Parathyroid adenoma (tissue), 2 donors: ENCODE measurements around the gene USP1.

Source experiments
- H2AFZ ChIP-seq: fragments of 300-600 bp; sonication (generic); one replicate; pipeline ENCODE4 v1.7.0; 2017; ENCODE audit warnings: antibody characterized with exemption, mild to moderate bottlenecking
- H3K27ac ChIP-seq: fragments of 300-600 bp; sonication (generic); one replicate; pipeline ENCODE4 v1.7.0; 2017
- H3K27me3 ChIP-seq: fragments of 300-600 bp; sonication (generic); one replicate; pipeline ENCODE4 v1.7.0; 2017; ENCODE audit warnings: low read length; ENCODE audit not compliant: control insufficient read depth, insufficient read depth
- H3K36me3 ChIP-seq: fragments of 300-600 bp; sonication (generic); one replicate; pipeline ENCODE4 v1.7.0; 2017; ENCODE audit warnings: low read length; ENCODE audit not compliant: control insufficient read depth, insufficient read depth
- H3K4me1 ChIP-seq: fragments of 300-600 bp; sonication (generic); one replicate; pipeline ENCODE4 v1.7.0; 2017; ENCODE audit warnings: control low read depth
- H3K4me2 ChIP-seq: fragments of 300-600 bp; sonication (generic); one replicate; pipeline ENCODE4 v1.7.0; 2017; ENCODE audit warnings: low read length
- H3K4me3 ChIP-seq: fragments of 300-600 bp; sonication (generic); one replicate; pipeline ENCODE4 v1.7.0; 2017; ENCODE audit warnings: low read depth, low read length
- H3K79me2 ChIP-seq: fragments of 300-600 bp; sonication (generic); one replicate; pipeline ENCODE4 v1.7.0; 2017; ENCODE audit warnings: control low read depth
- H3K9ac ChIP-seq: fragments of 300-600 bp; sonication (generic); one replicate; pipeline ENCODE4 v1.7.0; 2017; ENCODE audit warnings: mild to moderate bottlenecking
- H3K9me3 ChIP-seq: fragments of 300-600 bp; sonication (generic); one replicate; pipeline ENCODE4 v1.7.0; 2017; ENCODE audit warnings: low read length; ENCODE audit not compliant: control insufficient read depth
- TF ChIP-seq, protein P1 (sequence below): fragments of 300-600 bp; sonication (generic); IDR thresholded peaks from one replicate; pipeline ENCODE4 v1.7.0; 2017; ENCODE audit warnings: antibody characterized with exemption, mild to moderate bottlenecking
- donor health status: primary hyperparathyroidism.

Gene USP1

DNA sequence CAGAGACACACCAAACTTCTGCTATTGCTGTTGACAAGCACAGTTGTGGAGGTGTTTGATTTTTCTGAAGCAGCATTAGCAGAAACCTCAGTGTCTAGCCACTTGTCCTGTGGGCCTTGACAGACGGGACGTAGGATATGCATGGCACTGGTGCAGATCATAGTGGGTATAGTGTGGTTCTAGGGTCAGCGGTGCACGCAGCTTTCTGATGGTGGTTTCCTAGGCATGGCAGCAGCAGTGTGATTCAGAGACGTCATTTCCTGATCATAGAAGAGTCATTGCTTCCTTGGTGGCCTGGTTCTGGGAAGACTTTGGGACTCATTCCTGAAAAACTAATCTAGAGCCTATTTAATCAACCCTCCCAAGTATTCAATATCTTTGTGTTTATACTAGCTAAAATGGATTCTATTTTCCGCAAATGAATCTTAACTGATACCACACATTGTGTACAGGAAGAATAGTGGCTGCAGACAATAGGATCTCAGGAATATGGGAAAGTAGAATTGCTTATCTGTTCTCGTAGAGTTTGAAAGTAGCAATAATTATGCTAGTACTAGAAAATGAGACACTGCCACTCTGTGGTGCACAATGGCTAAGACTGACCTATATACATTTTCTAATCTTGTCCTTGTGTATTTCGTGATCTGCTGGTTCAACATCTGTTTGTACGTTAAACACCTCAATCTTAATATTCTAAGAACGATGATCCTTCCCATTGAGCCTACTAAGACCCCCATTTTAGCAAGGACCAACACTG is 2.8 kb upstream of the USP1 start:
- Histone ChIP-seq H3K9ac (no peak overlapping the region), H3K27me3 (no peaks in the 10 kb centered on the region), H3K27ac (no peak overlapping the region), H3K79me2 (peaks cover 3% of the 10 kb centered on the region), H3K4me2 (no peak overlapping the region), H2AFZ (no peak overlapping the region), H3K9me3 (no peaks in the 10 kb centered on the region), H3K4me3 (no peak overlapping the region), H3K36me3 (no peaks in the 10 kb centered on the region), H3K4me1 (no peaks in the 10 kb centered on the region)
- TF ChIP-seq, protein P1, sequence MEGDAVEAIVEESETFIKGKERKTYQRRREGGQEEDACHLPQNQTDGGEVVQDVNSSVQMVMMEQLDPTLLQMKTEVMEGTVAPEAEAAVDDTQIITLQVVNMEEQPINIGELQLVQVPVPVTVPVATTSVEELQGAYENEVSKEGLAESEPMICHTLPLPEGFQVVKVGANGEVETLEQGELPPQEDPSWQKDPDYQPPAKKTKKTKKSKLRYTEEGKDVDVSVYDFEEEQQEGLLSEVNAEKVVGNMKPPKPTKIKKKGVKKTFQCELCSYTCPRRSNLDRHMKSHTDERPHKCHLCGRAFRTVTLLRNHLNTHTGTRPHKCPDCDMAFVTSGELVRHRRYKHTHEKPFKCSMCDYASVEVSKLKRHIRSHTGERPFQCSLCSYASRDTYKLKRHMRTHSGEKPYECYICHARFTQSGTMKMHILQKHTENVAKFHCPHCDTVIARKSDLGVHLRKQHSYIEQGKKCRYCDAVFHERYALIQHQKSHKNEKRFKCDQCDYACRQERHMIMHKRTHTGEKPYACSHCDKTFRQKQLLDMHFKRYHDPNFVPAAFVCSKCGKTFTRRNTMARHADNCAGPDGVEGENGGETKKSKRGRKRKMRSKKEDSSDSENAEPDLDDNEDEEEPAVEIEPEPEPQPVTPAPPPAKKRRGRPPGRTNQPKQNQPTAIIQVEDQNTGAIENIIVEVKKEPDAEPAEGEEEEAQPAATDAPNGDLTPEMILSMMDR = no peak

DNA sequence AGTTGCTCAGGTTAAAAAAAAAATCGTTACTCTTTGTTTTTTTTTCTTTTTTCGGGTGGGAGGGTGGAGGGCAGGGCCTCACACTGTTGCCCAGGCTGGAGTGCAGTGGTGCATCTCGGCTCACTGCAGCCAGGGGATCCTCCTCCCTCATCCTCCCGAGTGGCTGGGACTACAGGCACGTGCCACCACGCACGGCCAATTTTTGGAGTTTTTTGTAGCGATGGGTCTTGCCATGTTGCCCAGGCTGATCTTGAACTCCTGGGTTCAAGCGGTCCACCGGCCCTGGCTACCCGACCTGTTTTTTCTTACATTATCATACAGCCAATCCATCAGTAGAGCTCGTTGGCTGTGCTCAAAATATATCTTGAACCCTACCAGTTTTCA is 2.2 kb upstream of the USP1 start:
- Histone ChIP-seq H3K4me1 (no peaks in the 10 kb centered on the region), H3K4me3 (no peak overlapping the region), H2AFZ (no peak overlapping the region), H3K27ac (no peak overlapping the region), H3K4me2 (no peak overlapping the region), H3K9ac (no peak overlapping the region), H3K9me3 (no peaks in the 10 kb centered on the region), H3K36me3 (no peaks in the 10 kb centered on the region), H3K79me2 (peaks cover 3% of the 10 kb centered on the region), H3K27me3 (no peaks in the 10 kb centered on the region)
- TF ChIP-seq, protein P1 = no peak

DNA sequence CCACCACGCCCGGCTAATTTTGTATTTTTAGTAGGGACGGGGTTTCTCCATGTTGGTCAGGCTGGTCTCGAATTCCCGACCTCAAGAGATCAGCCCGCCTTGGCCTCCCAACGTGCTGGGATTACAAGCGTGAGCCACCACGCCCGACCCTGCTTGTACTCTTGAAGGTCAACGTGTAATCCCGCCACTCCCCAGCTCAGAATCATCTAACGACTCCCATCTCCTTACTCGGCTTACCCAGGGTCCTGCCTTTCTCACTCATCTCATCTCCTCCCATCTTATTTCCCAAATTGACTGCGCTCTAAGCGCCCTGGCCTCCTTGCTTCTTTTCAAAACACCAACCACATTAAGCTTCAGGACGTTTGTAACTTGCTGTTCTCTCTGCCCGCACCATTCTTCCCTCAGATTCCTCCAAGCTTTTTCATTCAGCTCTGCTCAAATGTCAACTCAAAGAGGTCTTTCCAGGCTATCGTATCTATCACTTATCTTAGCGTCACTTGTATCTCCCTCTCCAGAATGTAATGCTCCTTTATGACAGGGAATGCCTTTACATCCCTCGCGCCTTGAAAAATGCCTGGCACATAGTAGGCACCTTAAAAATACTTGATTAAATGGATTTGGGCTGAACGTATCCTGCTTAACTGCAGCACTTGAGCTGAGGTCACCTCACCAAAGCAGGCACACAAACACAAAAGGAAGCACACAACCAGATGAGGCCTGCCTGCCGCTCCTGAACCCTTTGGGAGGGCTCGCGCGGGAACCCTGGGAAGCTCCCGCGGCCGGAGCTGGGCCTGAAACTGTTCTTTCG is 1.4 kb upstream of the USP1 start:
- Histone ChIP-seq H3K4me2 (peak overlapping the region; percentile 85), H3K27ac (peak overlapping the region; percentile 96), H3K4me3 (peak overlapping the region; percentile 95), H3K4me1 (no peaks in the 10 kb centered on the region), H2AFZ (peak overlapping the region; percentile 87), H3K79me2 (peaks cover 4% of the 10 kb centered on the region), H3K27me3 (no peaks in the 10 kb centered on the region), H3K9ac (peak overlapping the region; percentile 62), H3K9me3 (no peaks in the 10 kb centered on the region), H3K36me3 (no peaks in the 10 kb centered on the region)
- TF ChIP-seq, protein P1 = no peak

DNA sequence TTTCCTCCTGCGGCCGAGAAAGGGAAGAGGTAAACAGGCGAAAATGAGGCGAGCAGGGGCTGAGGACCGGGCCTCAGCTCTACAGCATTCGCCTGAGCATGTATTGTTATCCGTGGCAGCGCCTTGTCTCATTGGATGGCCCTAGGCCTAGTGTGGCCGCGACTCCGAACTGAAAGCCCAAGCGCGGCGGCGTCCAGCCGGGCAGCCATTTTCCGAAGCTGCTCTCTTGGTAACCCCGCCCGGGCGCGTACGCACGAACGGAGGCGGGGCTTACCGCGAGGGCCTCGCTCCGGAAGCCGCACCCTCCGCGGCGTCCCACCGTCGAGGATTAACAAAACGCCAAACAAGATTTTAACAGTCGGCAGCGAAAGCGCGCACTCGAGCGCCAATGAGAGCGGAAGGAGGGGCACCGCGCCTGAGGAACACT is 797 bp upstream of the USP1 start:
- peaks cover 5% of the 10 kb centered on the region for H3K79me2 ChIP-seq
- H3K9ac ChIP-seq = peak overlapping the region; percentile 62
- H3K36me3 ChIP-seq = no peaks in the 10 kb centered on the region
- H3K27me3 ChIP-seq = no peaks in the 10 kb centered on the region
- TF ChIP-seq, protein P1 = no peak
- peak overlapping the region; percentile 85 for H3K4me2 ChIP-seq
- peak overlapping the region; percentile 96 for H3K27ac ChIP-seq
- no peaks in the 10 kb centered on the region for H3K4me1 ChIP-seq
- no peaks in the 10 kb centered on the region for H3K9me3 ChIP-seq
- peak overlapping the region; percentile 95 for H3K4me3 ChIP-seq
- peak overlapping the region; percentile 87 for H2AFZ ChIP-seq
